RWPE2 (cell line): ENCODE data around the gene CRIM1.

Experiments
- ATAC-seq: fragments of 200-7000 bp; cut with Tn5 transposase; 3 replicates; pipeline ENCODE4 v1.9.1; 2021; ENCODE audit warnings: low read depth
- DNase-seq: peaks from one replicate; pipeline ENCODE4 v3.0.0-alpha.2; 2020; ENCODE audit warnings: low spot score
- H3K27ac ChIP-seq: fragments of 450-650 bp; 2 replicates; pipeline ENCODE4 v1.5.1; 2017; ENCODE audit warnings: mild to moderate bottlenecking; ENCODE audit not compliant: poor library complexity, severe bottlenecking
- H3K27me3 ChIP-seq: fragments of 250-450 bp; sonication (Bioruptor Pico); 2 replicates; pipeline ENCODE4 v1.5.1; 2021; ENCODE audit warnings: mild to moderate bottlenecking, moderate library complexity; ENCODE audit not compliant: insufficient read depth, poor library complexity, severe bottlenecking
- H3K36me3 ChIP-seq: fragments of 250-450 bp; sonication (Bioruptor Pico); 2 replicates; pipeline ENCODE4 v1.5.1; 2020; ENCODE audit warnings: low read depth, mild to moderate bottlenecking, moderate library complexity
- H3K4me1 ChIP-seq: fragments of 250-450 bp; sonication (Bioruptor Pico); 2 replicates; pipeline ENCODE4 v1.5.1; 2021; ENCODE audit warnings: mild to moderate bottlenecking, moderate library complexity; ENCODE audit not compliant: insufficient read depth, poor library complexity, severe bottlenecking
- H3K4me3 ChIP-seq: fragments of 250-450 bp; sonication (Bioruptor Pico); 2 replicates; pipeline ENCODE4 v1.5.1; 2021; ENCODE audit warnings: mild to moderate bottlenecking, moderate library complexity; ENCODE audit not compliant: severe bottlenecking
- H3K9me3 ChIP-seq: fragments of 250-450 bp; sonication (Bioruptor Pico); 2 replicates; pipeline ENCODE4 v1.5.1; 2021; ENCODE audit warnings: mild to moderate bottlenecking, moderate library complexity; ENCODE audit not compliant: severe bottlenecking
- CTCF ChIP-seq: fragments of 450-650 bp; IDR thresholded peaks from one replicate; pipeline ENCODE4 v1.5.1; 2017; ENCODE audit warnings: mild to moderate bottlenecking, moderate library complexity; ENCODE audit not compliant: poor library complexity, severe bottlenecking

CRIM1 gene

GRCh38 chr2:36333350-36334012 lies 22.1 kb upstream of the CRIM1 start:
- no peak overlapping the region for H3K4me3 ChIP-seq
- H3K36me3 ChIP-seq: no peaks in the 10 kb centered on the region
- H3K27ac ChIP-seq: no peak overlapping the region
- H3K27me3 ChIP-seq: no peaks in the 10 kb centered on the region
- peak; percentile 28 for TF ChIP-seq CTCF
- DNase-seq (no peak), ATAC-seq (peak; percentile 45; the same call in 1 of the 3 replicates)
- no peaks in the 10 kb centered on the region for H3K9me3 ChIP-seq
- peaks cover 4% of the 10 kb centered on the region for H3K4me1 ChIP-seq

GRCh38 chr2:36335597-36335996 lies 20.0 kb upstream of the CRIM1 start:
- Histone ChIP-seq H3K4me3 (no peak overlapping the region), H3K9me3 (no peaks in the 10 kb centered on the region), H3K36me3 (no peaks in the 10 kb centered on the region), H3K27me3 (no peaks in the 10 kb centered on the region), H3K4me1 (peaks cover 14% of the 10 kb centered on the region), H3K27ac (no peak overlapping the region)
- no peak for ATAC-seq
- TF ChIP-seq CTCF: no peak
- DNase-seq: no peak

GRCh38 chr2:36336321-36336720 lies 19.3 kb upstream of the CRIM1 start:
- TF ChIP-seq CTCF: no peak
- ATAC-seq: no peak

GRCh38 chr2:36337354-36337753 lies 18.2 kb upstream of the CRIM1 start:
- Histone ChIP-seq H3K27me3 (no peaks in the 10 kb centered on the region), H3K4me3 (no peak overlapping the region), H3K4me1 (peaks cover 14% of the 10 kb centered on the region), H3K36me3 (no peaks in the 10 kb centered on the region), H3K9me3 (no peaks in the 10 kb centered on the region), H3K27ac (no peak overlapping the region)
- TF ChIP-seq CTCF: no peak
- DNase-seq (no peak), ATAC-seq (no peak)

More at GRCh38 chr2:36336321-36336720, 19.3 kb upstream of the CRIM1 start:
- Histone ChIP-seq H3K36me3 (no peaks in the 10 kb centered on the region), H3K27ac (no peak overlapping the region), H3K4me3 (no peak overlapping the region), H3K9me3 (no peaks in the 10 kb centered on the region), H3K4me1 (peaks cover 14% of the 10 kb centered on the region), H3K27me3 (no peaks in the 10 kb centered on the region)
- DNase-seq: no peak

- DNase-seq: no peak
Measured at GRCh38 chr2:36338124-36338826, 17.3 kb upstream of the CRIM1 start.

More at GRCh38 chr2:36338124-36338826, 17.3 kb upstream of the CRIM1 start:
- Histone ChIP-seq H3K27ac (peak overlapping the region; percentile 70), H3K27me3 (no peaks in the 10 kb centered on the region), H3K36me3 (no peaks in the 10 kb centered on the region), H3K4me1 (peaks cover 14% of the 10 kb centered on the region), H3K4me3 (no peak overlapping the region), H3K9me3 (no peaks in the 10 kb centered on the region)
- no peak; the same call in 1 of the 3 replicates for ATAC-seq
- TF ChIP-seq CTCF: no peak
